Stimulated activated CD8-positive, alpha-beta memory T cell treated with anti-CD3 and anti-CD28 coated beads, Interleukin-15, amount 100 ng/mL, for 24 hours (primary cell): ENCODE measurements around the gene HLA-DRB1.
"Not testable (repeated sequence)": the region's sequence is repeated elsewhere in the genome, so short reads cannot be mapped to it uniquely, and the experiment has no call there.

Experiments
- DNase-seq: peaks from one replicate; pipeline ENCODE4 v3.0.0-alpha.2; 2020; ENCODE audit warnings: low read depth

HLA-DRB1 gene

DNA sequence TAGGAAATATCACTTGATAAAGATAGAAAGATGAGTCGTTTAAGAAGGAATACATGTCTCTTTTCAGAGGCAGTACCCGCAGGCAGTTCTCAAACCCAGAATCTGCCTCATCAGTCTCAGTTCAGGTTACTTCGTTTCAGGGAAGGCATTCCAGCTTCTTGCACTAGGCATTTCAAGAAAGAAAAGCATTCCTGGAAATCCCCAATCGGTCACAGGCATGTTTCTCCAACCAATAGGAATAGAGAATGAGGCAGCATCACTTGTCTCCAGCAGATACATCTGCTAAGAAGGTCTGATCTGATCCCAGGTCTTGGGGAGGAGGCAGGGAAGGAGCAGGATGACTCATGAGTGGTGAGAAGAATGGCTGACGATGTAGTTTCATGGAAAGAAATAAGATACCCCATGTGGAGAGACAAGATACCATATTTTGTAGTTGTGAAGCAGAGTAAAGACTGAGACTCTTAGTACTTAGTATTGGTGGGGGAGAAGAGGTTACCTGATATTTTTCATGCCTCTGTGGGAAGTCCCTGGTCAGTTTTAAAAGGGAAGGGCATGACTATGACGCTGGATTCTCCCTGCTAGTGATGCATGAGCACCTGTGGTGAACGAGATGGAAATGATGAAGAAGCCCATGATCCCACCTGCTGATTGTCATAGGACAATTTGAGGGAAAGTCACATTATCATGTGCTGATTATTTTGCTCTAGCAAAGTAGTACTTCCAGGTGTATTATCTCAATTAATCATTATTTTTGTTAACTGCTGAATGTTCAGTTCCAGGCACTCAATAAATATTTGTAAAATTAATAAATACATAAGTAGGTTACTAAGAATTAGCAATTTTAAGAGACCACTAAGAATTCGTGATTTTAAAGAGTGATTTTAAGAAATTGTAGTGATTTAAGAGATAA is 20.3 kb upstream of the HLA-DRB1 start:
- no peak for DNase-seq

DNA sequence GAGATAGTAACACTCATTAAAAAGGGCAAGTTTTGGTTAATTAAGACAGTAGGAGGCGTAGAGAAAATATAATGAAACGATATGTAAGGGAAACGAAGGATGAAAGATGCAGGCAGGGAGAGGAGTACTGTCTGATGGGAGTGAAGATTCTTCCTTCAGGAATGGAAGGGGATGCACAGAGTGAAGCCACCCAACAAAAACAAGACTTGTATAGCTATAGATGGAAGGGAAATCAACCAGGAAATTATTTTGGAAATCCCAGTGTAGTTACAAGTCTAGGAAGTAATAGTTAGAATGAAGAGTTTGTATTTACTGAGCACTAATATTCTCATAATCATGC is 19.7 kb upstream of the HLA-DRB1 start:
- DNase-seq, result no peak

DNA sequence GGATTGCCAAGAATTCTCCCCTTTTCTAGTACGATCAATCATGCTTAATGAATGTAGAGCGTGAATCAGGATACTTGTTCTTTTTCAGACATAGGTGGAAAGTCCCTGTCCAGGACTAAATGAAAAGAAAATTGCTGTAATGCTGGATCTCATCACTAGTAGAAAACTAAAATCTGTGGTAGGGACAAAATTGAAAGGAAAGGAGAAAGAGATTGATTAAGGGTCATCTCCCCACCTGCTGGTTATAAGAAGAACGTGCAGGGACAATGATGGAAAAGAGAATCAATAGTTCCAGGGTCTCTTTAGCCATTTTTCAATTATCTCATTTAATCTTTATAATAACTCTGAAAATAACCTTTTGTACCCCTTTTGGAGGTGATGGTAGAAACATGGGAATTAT is 18.7 kb upstream of the HLA-DRB1 start:
- no peak for DNase-seq

DNA sequence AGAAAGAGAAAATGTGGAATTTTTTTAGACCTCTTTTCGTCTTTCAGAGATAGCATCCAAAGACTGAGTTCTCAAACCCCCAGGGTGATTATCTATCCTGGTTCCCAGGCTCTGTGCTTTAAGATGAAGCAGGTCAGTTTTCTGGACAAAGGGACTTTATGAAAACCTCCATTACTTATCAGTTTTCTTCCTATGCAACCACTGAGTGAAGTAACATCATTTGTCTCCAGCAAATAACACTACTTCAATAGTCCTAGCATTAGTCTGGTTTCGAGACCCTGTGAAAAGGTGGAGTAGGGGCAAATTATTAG is 18.3 kb upstream of the HLA-DRB1 start:
- no peak for DNase-seq

DNA sequence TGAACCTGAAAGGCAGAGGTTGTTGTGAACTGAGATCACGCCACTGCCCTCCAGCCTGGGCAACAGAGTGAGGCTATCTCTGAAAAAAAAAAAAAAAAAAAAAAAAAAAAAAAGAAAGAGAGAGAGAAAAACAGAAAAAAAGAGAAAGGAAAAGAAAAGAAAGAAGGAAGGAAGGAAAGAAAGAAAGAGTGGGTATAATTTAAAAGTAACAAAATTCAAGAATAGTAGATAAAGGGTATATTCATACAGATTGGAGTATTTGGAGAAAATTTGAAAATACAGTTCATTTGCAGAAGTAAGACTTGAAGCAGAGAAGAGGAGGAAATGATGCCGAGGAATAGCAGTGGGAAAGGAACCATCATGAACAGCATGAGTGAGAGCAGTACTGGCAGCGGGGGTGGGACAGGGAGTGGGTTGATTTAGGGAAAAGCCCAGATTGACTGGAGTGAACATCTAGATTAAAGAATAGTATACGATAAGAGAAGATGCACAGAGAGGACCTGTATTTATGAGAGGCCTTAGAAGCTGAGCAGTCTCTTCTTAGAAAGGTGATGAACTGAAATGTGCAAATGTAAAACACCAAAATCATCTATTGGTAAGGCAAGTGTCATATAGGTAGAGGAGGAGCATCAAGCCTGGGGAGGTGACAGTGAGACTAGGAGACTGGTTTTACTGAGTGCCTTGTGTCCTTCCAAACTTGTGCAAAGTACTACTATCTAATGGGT is 17.8 kb upstream of the HLA-DRB1 start:
- no peak for DNase-seq

DNA sequence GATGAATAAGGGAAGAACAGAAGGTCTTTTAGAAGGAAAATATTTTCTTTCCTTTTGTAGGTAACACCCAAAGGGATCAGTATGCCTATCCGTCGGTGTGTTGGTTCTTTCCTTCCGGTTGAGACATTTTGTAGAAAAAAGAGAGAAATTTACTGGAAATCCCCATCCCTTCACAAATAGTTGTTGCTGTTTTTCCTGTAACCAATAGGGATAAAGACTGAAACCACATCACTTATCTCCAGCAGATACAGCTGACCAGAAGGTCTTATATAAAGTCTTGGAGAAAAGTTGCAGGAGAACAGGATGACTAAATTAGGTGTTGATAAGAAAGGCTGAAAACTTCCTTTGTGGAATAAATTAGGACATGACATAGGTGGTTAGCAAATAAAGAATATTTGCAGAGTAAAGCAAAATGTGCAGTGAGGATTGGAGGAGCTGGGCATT is 14.8 kb upstream of the HLA-DRB1 start:
- no peak for DNase-seq

DNA sequence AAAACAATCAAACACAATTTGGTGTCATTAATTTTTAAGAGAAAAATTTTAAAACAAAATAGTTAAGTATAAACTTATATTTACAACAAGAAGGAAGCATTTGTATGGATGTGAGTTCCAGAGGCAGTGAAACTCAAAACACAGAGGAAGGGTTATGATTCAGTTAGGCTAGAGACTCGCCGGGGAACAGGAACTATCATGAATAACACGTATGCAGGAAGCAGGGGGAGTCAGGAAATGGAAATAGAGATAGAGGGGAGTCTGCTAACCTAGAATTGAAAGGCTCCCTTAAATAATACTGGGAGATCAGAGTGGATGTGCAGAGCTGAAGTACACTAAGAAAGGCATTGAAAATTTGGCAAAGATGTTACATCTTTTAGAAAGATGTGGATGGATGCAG is 14.2 kb upstream of the HLA-DRB1 start:
- DNase-seq, result no peak

DNA sequence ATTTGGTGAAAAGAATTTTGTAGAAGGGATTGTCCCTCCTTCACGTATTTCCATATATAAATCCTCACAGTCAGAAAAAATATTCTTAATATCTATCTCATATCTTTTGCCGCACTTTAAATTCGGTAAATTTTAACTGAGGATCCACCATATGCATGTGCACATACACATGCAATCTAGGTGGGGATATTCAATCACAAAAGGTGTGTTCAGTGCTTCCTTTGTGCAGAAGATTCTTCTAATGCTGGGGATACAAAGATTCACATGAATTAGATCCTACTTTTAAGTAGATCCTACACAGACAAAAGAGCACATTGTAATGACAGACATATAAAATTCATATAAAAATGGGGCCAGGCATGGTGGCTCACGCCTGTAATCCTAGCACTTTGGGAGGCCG is 13.6 kb upstream of the HLA-DRB1 start:
- no peak for DNase-seq

DNA sequence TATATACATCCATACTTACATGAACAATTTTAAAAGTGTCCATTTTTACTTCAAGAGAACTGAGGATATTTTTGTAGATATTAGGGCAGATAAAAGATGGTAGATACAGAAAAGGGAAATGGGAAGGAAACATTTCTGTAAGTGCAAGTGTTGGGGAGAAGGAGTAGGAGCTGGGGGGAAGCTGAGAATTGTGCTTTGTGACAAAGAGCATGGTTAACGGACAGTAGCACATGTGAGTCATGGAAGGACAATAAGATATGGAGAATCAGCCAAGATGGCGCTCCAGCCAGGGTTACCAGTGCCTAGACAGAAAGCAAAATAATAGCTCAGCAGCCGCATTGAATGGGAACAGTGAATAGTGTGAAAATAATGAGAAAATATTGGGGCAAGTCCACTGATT is 12.7 kb upstream of the HLA-DRB1 start:
- DNase-seq, result no peak

DNA sequence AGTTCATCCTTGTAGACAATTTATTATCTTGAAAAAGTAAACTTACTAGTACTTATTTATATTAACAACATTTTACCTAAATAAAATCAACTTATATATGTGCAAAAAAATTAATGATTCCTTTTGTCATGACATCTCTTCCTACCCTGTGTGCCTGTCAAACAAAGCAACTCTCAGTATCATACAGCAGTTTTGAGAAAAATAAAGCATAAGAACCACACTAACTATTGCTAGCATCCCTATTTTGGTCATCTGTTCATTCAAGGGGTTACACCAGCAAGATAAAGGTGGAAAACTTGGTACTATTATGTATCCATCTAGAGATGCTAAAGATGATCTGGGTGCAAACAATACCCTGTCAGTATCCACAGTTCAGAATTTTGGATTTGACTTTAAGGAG is 7.4 kb upstream of the HLA-DRB1 start:
- DNase-seq, result no peak

DNA sequence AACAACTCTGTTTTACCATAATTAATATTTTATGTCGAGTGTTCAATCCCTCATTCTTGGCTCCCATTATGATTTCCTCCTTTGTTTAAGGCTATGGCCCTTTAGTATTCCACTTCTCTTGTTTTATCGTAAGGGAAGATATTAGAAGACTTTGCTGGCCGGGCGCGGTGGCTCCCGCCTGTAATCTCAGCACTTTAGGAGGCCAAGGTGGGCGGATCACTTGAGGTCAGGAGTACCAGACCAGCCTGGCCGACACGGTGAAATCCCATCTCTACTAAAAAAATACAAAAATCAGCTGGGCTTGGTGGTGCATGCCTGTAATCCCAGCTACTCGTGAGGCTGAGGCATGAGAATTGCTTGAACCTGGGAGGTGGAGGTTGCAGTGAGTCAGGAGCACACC is 1.1 kb upstream of the HLA-DRB1 start:
- not testable (repeated sequence) for DNase-seq

DNA sequence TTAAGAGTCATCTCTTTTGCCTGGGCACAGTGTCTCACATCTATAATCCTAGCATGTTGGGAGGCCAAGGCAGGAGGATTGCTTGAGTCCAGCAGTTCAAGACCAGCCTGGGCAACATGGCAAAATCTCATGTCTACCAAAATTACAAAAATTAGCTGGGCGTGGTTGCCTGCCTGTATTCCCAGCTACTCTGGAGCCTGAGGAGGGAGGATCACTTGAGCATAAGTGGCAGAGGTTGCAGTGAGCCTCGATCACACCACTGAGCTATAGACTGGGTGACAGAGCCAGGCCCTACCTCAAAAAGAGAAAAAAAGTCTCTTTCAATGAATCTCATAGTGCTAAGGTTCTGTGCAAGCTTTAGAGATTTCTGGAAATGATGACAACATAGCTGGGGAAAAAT is 1.5 kb downstream of the HLA-DRB1 start:
- no peak for DNase-seq

DNA sequence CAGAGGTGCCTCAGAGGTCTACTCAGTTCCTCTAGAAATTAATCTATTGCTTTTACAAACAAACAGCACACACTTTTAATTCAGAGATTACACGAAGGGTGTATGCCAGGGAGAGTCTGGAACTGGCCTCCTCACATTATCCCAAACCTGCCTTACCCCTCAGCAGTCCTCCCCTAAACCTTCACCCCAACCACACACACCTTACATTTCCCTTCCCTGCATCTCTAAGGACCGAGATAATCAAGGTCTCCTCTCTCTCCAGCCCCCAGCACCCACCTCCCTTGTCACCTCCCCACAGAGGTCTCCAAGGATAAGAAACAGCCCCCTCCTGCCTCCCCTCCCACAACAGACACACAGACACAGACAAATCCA is 6.1 kb downstream of the HLA-DRB1 start:
- no peak for DNase-seq

DNA sequence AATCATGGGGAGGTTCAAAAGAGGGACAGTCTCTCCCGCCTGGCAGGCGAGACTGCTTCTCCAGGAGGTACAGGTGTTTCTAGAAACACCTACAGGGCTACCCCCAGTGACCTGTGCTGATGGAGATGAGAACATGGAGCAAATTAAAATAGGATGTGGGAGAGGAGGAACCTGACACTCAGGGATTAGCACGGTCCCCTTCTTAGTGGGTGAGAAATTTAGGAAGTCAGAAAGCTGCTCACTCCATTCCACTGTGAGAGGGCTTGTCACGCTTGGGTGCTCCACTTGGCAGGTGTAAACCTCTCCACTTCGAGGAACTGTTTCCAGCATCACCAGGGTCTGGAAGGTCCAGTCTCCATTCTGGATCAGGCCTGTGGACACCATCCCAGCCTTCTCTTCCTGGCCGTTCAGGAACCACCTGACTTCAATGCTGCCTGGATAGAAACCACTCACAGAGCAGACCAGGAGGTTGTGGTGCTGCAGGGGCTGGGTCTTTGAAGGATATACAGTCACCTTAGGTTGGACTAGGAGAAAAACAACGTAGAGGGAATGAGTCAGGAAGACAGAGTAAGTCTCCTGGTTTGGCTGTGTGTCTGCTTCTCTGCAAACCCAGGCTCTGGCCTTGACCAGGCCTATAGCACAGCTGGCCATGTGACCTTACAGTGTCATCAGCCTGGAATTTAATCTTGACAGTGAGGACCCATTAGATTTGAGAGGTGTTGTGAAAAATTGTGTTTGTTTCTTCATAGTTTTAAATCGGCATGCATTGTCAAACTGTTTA is 8.1 kb downstream of the HLA-DRB1 start:
- no peak for DNase-seq

DNA sequence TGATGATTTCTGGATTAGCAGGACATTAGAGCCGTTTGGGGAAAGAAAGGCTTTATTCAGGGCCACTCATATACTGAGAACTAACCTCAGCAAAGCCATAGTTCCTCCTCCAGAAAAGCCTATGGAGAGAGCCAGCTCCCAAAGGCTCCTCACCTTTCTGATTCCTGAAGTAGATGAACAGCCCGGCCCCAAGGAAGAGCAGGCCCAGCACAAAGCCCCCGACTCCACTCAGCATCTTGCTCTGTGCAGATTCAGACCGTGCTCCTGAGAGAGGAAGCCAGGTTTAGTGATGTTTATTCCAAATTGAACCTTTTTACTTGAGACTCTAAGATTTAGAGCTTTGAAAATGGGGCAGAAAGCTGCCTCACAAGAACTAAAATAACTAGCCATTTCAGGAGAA is 9.1 kb downstream of the HLA-DRB1 start:
- DNase-seq, result no peak

DNA sequence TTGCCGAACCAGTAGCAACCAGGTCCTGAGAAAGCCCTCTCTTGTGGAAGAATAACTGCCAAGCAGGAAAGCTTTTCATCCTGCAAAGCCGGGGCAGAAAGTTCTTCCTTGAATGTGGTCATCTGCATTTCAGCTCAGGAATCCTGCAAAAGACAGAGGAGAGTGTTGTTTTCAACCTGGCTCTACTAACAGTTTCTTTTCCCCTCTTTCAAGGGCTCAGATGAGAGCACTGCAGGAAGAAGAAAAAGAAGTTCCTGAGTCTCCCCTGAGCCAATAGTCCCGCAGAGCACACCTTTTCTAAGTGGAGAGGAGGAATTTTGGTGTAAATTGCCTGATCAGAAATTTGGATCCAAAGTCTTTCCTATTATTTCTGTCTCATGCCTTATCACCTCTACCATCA is 10.7 kb downstream of the HLA-DRB1 start:
- DNase-seq, result no peak

DNA sequence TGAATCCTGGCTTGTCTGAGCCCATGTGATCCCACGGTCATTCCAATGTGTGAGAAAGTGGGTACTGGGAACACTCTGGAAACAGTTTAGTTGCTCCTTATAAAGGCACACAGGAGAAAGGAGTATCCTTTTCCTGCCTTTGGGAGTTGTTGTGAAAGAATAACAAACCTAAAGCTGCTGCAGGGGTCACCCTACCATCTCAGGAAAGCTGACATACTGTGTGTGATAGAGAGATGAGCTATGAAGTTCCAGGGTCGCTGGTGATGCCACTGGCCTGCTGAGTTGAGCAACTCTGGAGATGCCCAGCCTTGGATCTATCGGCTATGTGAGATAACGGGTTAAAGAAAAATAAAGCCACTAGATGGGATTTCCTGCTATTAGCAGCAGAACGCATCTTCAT is 12.2 kb downstream of the HLA-DRB1 start:
- not testable (repeated sequence) for DNase-seq

DNA sequence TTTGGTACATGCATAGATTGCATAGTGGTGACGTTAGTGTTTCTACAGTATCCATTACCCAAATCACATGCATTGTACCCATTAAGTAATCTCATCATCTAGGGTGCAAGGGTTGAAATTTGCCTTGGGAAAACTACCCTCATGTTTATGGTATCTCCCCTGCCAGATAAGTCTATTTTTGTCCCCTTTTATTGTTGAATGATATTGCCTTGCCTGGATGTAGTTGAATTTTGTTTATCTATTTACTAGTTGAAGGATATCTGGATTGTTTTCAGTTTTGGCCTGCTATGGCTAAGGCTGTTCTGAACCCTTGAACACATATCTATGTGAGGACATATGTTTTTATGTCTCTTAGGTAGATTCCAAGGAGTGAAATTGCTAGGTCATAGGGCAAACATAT is 13.4 kb downstream of the HLA-DRB1 start:
- DNase-seq, result no peak

DNA sequence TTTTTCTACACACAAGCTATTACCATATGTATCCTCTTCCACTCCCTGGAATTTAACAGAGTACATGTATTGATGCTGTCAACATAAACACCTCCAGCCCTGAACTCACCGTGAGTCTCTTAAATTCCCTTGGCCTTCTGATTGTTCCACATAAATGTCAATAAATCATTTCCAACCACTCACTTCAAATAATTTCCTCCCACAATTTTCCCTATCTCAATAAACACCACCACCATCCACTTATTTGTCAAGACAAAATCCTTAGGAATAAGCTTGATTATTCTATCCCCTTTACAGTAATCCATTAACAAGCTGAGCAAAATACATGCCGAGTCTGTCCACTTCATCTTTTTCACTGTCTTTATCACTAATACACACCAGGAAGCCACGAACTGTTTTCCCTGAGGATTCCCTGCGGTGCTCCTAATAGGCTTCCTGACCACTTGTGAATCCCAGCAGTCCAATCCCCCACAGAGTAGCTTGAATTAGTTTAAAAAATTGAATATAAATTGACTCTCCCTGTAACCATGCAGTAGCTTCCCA is 19.2 kb downstream of the HLA-DRB1 start:
- no peak for DNase-seq

DNA sequence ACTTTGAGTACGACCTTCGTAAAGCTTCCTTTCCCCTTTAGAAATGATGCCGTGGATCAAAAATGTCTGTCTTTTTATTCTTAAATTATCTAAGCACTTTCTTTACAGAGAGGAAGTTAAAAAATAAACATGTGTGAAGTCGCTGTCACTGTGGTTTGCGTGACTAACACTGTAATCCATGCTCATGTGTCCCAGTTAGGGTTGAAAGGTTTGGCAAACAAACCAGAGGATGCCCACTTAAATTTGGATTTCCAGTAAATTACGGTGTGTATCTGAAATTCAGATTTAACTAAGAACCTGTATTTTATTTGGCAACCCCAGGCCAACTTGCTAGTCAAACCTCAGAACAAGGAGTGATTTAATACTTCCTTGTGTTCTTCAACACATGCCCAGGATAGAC is 21.1 kb downstream of the HLA-DRB1 start:
- DNase-seq, result no peak

DNA sequence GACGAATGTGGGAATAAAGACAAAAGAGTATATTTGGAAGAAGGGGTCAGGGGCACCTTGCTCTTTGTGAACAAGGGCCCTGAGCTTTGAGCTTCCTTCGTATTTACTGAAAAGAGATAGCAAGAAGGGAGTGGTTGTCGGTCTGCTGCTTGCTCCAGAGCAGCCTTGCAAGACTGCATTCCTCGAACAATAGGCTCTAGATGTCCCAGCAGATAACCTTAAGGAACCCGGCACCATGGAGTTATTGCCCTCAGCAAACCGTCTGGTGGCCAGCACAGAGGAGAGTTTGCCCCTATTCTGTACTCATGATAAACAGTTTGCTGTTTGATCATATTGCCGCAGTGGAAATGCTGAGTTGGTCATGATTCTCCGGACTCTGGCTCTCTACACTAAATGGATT is 22.7 kb downstream of the HLA-DRB1 start:
- DNase-seq, result no peak

DNA sequence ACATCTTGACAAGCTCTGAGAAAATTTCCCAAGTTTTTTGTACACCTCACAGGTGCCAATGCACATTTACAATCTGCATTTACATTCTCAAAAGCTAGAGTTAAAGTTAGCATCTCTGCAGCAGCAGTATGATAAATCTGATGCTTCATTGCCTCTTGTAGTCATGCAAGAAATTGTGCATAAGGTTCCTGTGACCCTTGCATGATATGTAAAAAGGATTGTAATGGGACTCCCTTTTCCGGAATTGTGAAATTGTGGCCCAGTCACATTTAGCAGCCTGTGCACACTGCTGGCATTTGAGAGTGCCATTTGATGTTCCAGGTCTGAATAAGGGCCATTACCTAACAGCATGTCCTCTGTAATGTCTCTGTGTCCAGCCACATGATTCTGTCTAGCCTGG is 24.1 kb downstream of the HLA-DRB1 start:
- DNase-seq, result no peak

DNA sequence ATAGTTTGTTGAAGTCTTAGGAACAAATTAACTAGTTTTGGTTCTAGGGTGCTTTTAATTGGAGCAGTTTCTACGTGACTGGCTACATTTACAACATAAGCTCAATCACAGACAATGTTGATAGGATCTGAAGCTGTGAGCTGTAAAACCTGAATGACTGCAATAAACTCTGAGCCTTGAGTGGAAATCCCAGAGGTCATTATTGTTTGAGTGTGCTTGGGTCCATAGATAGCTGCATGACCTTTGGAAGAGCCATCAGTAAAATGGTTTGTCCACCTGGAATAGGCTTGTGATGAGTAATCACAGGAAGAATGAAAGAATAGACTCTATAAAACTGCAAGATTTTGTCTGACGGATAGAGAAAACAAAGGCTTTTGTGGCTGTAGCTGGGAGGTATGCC is 26.7 kb downstream of the HLA-DRB1 start:
- DNase-seq, result no peak
